SK-N-DZ (cell line): Measurements from ENCODE around the gene TMEM161B.
A peak's percentile ranks its signal among the peaks of the same experiment; 100 is the strongest.
"Not testable (repeated sequence)": the region's sequence is repeated elsewhere in the genome, so short reads cannot be mapped to it uniquely, and the experiment has no call there.

Experiments used
- DNase-seq: peaks from one replicate; pipeline ENCODE4 v3.0.0-alpha.2; 2015; ENCODE audit warnings: low spot score

TMEM161B gene

GRCh38 chr5:88248743-88249540 lies 19.7 kb downstream of the TMEM161B start:
- no peak for DNase-seq

GRCh38 chr5:88248094-88248493 lies 20.6 kb downstream of the TMEM161B start:
- DNase-seq = no peak

- no peak for DNase-seq
These were observed 22.8 kb downstream of the TMEM161B start for GRCh38 chr5:88245893-88246244.

GRCh38 chr5:88245241-88245892 lies 23.3 kb downstream of the TMEM161B start:
- DNase-seq = no peak

GRCh38 chr5:88244686-88245085 lies 24.0 kb downstream of the TMEM161B start:
- DNase-seq = no peak

GRCh38 chr5:88243493-88243892 lies 25.2 kb downstream of the TMEM161B start:
- DNase-seq = peak; percentile 67

GRCh38 chr5:88238732-88239131 lies 29.9 kb downstream of the TMEM161B start:
- no peak for DNase-seq

- DNase-seq = no peak
These were observed 31.6 kb downstream of the TMEM161B start for GRCh38 chr5:88236866-88237642.

- no peak for DNase-seq
These were observed 32.8 kb downstream of the TMEM161B start for GRCh38 chr5:88235828-88236227.

- DNase-seq = no peak
These were observed 33.3 kb downstream of the TMEM161B start for GRCh38 chr5:88235346-88235745.

- DNase-seq = no peak
These were observed 38.0 kb downstream of the TMEM161B start for GRCh38 chr5:88230546-88231066.

GRCh38 chr5:88226881-88227450 lies 41.7 kb downstream of the TMEM161B start:
- DNase-seq = no peak

- DNase-seq = no peak
These were observed 54.0 kb downstream of the TMEM161B start for GRCh38 chr5:88214655-88215054.

- DNase-seq = no peak
These were observed 61.1 kb downstream of the TMEM161B start for GRCh38 chr5:88207575-88207974.

GRCh38 chr5:88203981-88204750 lies 64.5 kb downstream of the TMEM161B start:
- DNase-seq = no peak

- DNase-seq = no peak
These were observed 73.0 kb downstream of the TMEM161B start for GRCh38 chr5:88195636-88196035.

GRCh38 chr5:88193896-88194295 lies 74.7 kb downstream of the TMEM161B start:
- no peak for DNase-seq

GRCh38 chr5:88190106-88190834 lies 78.4 kb downstream of the TMEM161B start:
- no peak for DNase-seq

GRCh38 chr5:88189484-88189883 lies 79.2 kb downstream of the TMEM161B start:
- DNase-seq = not testable (repeated sequence)

- DNase-seq = no peak
These were observed 80.0 kb downstream of the TMEM161B start for GRCh38 chr5:88188458-88189132.
